HepG2 (cell line): ENCODE data around the gene HK3. TPM values are rescaled to one million over a fixed set of nuclear protein-coding genes. Genes with fewer than 3 reads are reported as not detected.

ENCODE experiments used
- ARID2 ChIP-seq: sonication (generic); formaldehyde crosslinking; IDR thresholded peaks from 2 replicates; pipeline ENCODE4 v1.8.1; 2022; ENCODE audit warnings: mild to moderate bottlenecking, missing genetic modification reagents, borderline replicate concordance
- CBFB ChIP-seq: sonication (generic); formaldehyde crosslinking; IDR thresholded peaks from 2 replicates; pipeline ENCODE4 v1.4.0; 2020; ENCODE audit warnings: missing genetic modification reagents
- CERS6 ChIP-seq: sonication (generic); formaldehyde crosslinking; IDR thresholded peaks from 2 replicates; pipeline ENCODE4 v1.5.0; 2020; ENCODE audit warnings: missing genetic modification reagents
- DNMT3B ChIP-seq: conservative IDR thresholded peaks from 2 replicates; pipeline ENCODE4 v1.6.1; 2016; ENCODE audit warnings: missing biosample characterization, control low read depth
- E2F2 ChIP-seq: sonication (generic); formaldehyde crosslinking; IDR thresholded peaks from 2 replicates; pipeline ENCODE4 v1.4.0; 2020; ENCODE audit warnings: missing genetic modification reagents, borderline replicate concordance
- ELF1 ChIP-seq: sonication (generic); formaldehyde crosslinking; IDR thresholded peaks from 2 replicates; pipeline ENCODE4 v1.4.0; 2020; ENCODE audit warnings: missing genetic modification reagents
- FOSL2 ChIP-seq: sonication (generic); formaldehyde crosslinking; IDR thresholded peaks from 2 replicates; pipeline ENCODE4 v1.4.0; 2020; ENCODE audit warnings: missing genetic modification reagents
- FOXO1 ChIP-seq: sonication (generic); formaldehyde crosslinking; IDR thresholded peaks from 2 replicates; pipeline ENCODE4 v1.4.0; 2020; ENCODE audit warnings: missing genetic modification reagents
- HDAC2 ChIP-seq: sonication (generic); formaldehyde crosslinking; IDR thresholded peaks from 2 replicates; pipeline ENCODE4 v1.4.0; 2020; ENCODE audit warnings: missing genetic modification reagents
- HOXA5 ChIP-seq: sonication (generic); formaldehyde crosslinking; IDR thresholded peaks from 2 replicates; pipeline ENCODE4 v1.4.0; 2020; ENCODE audit warnings: missing genetic modification reagents
- KDM2A ChIP-seq: sonication (generic); formaldehyde crosslinking; IDR thresholded peaks from 2 replicates; pipeline ENCODE4 v1.4.0; 2020; ENCODE audit warnings: low read depth, missing genetic modification reagents, borderline replicate concordance
- KLF6 ChIP-seq: IDR thresholded peaks from 2 replicates; pipeline ENCODE4 v1.8.0; 2016; ENCODE audit warnings: missing biosample characterization, missing genetic modification reagents
- LRRFIP1 ChIP-seq: sonication (generic); formaldehyde crosslinking; conservative IDR thresholded peaks from 2 replicates; pipeline ENCODE4 v1.4.0; 2020; ENCODE audit warnings: missing genetic modification reagents
- RBFOX2 ChIP-seq: fragments of 200-400 bp; formaldehyde crosslinking; IDR thresholded peaks from 2 replicates; pipeline ENCODE4 v1.6.1; 2017; ENCODE audit warnings: low read depth, mild to moderate bottlenecking, low read length
- TRIM24 ChIP-seq: sonication (generic); formaldehyde crosslinking; IDR thresholded peaks from 2 replicates; pipeline ENCODE4 v1.8.0; 2022; ENCODE audit warnings: mild to moderate bottlenecking, missing genetic modification reagents
- U2AF2 ChIP-seq: fragments of 200-400 bp; formaldehyde crosslinking; IDR thresholded peaks from 2 replicates; pipeline ENCODE4 v1.6.1; 2017; ENCODE audit warnings: low read depth, mild to moderate bottlenecking, low read length
- ZBTB37 ChIP-seq: sonication (generic); formaldehyde crosslinking; IDR thresholded peaks from 2 replicates; pipeline ENCODE4 v1.4.0; 2020; ENCODE audit warnings: mild to moderate bottlenecking, missing genetic modification reagents
- ZBTB44 ChIP-seq: sonication (generic); formaldehyde crosslinking; IDR thresholded peaks from 2 replicates; pipeline ENCODE4 v1.4.0; 2020; ENCODE audit warnings: missing genetic modification reagents
- ZFP36 ChIP-seq: fragments of 150-350 bp; IDR thresholded peaks from 2 replicates; pipeline ENCODE4 v1.6.1; 2018; ENCODE audit warnings: borderline replicate concordance, low read length, low read depth; ENCODE audit not compliant: partially characterized antibody
- ZMYM2 ChIP-seq: sonication (generic); formaldehyde crosslinking; IDR thresholded peaks from 2 replicates; pipeline ENCODE4 v1.8.0; 2022; ENCODE audit warnings: mild to moderate bottlenecking, missing genetic modification reagents
- ZNF552 ChIP-seq: sonication (generic); formaldehyde crosslinking; IDR thresholded peaks from 2 replicates; pipeline ENCODE4 v1.9.0; 2022; ENCODE audit warnings: missing genetic modification reagents, mild to moderate bottlenecking, borderline replicate concordance
- ZNF761 ChIP-seq: sonication (generic); formaldehyde crosslinking; conservative IDR thresholded peaks from 2 replicates; pipeline ENCODE4 v1.4.0; 2020; ENCODE audit warnings: mild to moderate bottlenecking, missing genetic modification reagents
- ZNF792 ChIP-seq: IDR thresholded peaks from 2 replicates; pipeline ENCODE4 v1.6.1; 2016
- ZZZ3 ChIP-seq: sonication (generic); formaldehyde crosslinking; IDR thresholded peaks from 2 replicates; pipeline ENCODE4 v1.4.0; 2020; ENCODE audit warnings: missing genetic modification reagents, mild to moderate bottlenecking, borderline replicate concordance
- polyA plus RNA-seq, 8 experiments: library from polyadenylated mRNA; depleted of rRNA in 3 of 8; stranded (reverse) in 7 of 8; unstranded in 1 of 8; fragments of >200 nt; fragmentation: Illumina TruSeq in 4 of 8; extraction: Trizol in 4 of 8; gene quantifications; 2 replicates each; pipeline versions ENCODE4 v1.2.1 to v1.2.3, GENCODE V29; 2011 to 2016; ENCODE audit warnings: low read depth in 4 of 8, missing spikeins in 1 of 8, mixed read lengths in 1 of 8; ENCODE audit not compliant: insufficient read depth in 1 of 8
- total RNA-seq, 5 experiments: library from RNA; depleted of rRNA; stranded (reverse); fragments of >200 nt; fragmentation: Illumina TruSeq; extraction: Trizol; gene quantifications; 2 replicates each; pipeline ENCODE4 v1.2.3, GENCODE V29; 2016; ENCODE audit warnings: low read depth in 1 of 5

HK3 gene
- total and polyA plus RNA-seq, 2 of the 13 experiments (the other 11 are each of a cell fraction or from before 2014, with no cell fraction given) = not detected

GRCh38 chr5:176837707-176838115 is 61.4 kb downstream of the HK3 start (continued):
- peak; percentile 100 for TF ChIP-seq ZNF761 (CRISPR knock-in tag)
- no peak for TF ChIP-seq ZFP36
- TF ChIP-seq ELF1 (CRISPR knock-in tag) = peak; percentile 82
- TF ChIP-seq LRRFIP1 (CRISPR knock-in tag) = peak; percentile 99
- TF ChIP-seq E2F2 (CRISPR knock-in tag) = peak; percentile 100; the same call in 1 of the 2 replicates
- TF ChIP-seq TRIM24 (CRISPR knock-in tag) = no peak
- TF ChIP-seq ARID2 (CRISPR knock-in tag) = peak; percentile 100
- TF ChIP-seq FOSL2 = peak; percentile 92
- no peak for TF ChIP-seq U2AF2
- TF ChIP-seq ZNF792 (CRISPR knock-in tag) = peak; percentile 100
- peak; percentile 100 for TF ChIP-seq CERS6 (CRISPR knock-in tag)
- peak; percentile 99 for TF ChIP-seq FOXO1 (CRISPR knock-in tag)
- peak; percentile 100 for TF ChIP-seq DNMT3B (CRISPR knock-in tag)
- TF ChIP-seq ZBTB44 (CRISPR knock-in tag) = peak; percentile 100
- TF ChIP-seq ZNF552 = peak; percentile 100
- TF ChIP-seq ZMYM2 (CRISPR knock-in tag) = peak; percentile 80
- TF ChIP-seq HDAC2 (CRISPR knock-in tag) = peak; percentile 100
- TF ChIP-seq RBFOX2 = no peak
- TF ChIP-seq HOXA5 (CRISPR knock-in tag) = peak; percentile 100
- peak; percentile 100 for TF ChIP-seq KLF6
- peak; percentile 100 for TF ChIP-seq KDM2A (CRISPR knock-in tag)
- peak; percentile 99 for TF ChIP-seq ZZZ3 (CRISPR knock-in tag)
- TF ChIP-seq ZBTB37 (CRISPR knock-in tag) = peak; percentile 97
- peak; percentile 97 for TF ChIP-seq CBFB (CRISPR knock-in tag)
